GM12865 (cell line): ENCODE data around the gene FUT7.

Source experiments
- DNase-seq: peaks from one replicate; pipeline ENCODE4 v3.0.0; 2010; ENCODE audit warnings: low read depth
- H3K4me3 ChIP-seq: 2 replicates; pipeline ENCODE4 v1.5.1; 2011; ENCODE audit warnings: mild to moderate bottlenecking, low read depth, low read length, control low read depth
- CTCF ChIP-seq: IDR thresholded peaks from 2 replicates; pipeline ENCODE4 v1.5.1; 2011; ENCODE audit warnings: low read length, control low read depth, low read depth, inconsistent platforms; ENCODE audit not compliant: insufficient read depth; ENCODE audit errors: missing control alignments

Gene FUT7

DNA sequence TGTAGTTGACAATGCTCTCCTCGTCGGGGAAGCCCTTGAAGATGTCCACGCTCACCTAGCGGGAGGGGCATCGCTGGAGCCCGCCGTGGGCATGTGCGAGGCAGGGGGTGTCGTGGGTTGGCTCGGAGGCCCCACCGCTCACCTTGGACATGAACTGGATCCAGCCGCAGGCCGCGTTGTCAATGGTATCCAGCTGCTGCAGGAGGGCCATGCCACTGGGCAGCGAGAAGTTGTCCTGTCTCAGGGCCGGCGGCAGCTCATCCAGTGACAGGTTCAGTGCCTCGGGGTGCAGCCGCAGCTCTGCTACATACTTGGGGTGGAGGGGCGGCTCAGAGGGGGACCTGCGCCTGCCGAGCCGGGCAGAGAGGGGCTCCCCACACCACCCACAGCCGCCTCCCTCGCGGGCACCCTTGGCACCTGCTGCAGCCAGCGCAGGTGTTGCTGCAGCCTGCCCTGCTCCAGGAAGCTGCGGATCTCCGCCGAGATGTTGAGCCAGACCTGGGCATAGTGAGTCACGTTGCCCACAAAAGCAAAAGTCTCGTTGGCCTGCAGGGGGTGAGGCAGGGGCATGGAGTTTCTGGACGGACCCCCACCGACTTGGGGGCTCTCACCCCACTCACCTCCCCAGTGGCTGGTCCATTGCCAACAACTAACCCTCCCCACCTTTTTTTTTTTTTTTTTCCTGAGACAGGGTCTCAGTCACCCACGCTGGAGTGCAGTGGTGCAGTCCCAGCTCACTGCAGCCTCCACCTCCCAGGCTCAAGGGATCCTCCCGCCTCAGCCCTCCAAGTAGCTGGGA is 12.9 kb downstream of the FUT7 start:
- no peak for DNase-seq
- no peak for TF ChIP-seq CTCF

DNA sequence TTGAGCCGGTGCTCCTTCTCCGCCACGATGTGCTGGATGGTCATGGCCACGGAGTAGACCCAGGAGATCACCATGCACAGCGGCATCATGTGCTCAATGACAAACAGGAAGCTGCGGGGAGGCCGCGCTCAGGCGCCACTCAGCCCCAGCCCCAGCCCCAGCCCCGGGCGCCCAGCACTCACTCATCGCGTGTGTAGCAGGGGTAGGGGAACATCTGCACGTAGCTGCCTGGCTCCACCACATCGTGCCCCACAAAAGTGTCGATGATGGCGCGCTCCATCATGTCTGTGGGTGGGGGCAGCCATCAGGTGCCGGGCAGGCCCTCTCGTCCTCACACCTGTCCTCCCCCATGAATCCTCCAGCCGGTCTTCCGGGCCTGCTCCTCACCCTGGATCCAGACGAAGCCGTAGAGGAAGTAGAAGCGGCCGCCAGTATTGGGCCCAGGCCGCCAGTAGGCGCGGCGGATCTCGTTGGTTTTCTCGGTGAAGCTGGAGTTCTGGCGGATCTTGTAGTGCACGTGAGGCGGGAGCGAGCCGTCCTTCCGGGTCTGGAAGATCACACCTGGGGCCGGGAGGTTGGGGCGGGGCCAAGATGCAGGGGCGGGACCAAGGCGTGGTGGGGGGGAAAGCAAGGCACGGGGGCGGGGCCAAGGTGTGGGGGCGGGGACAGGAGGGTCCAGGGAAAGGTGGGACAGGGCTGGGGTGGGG is 13.9 kb downstream of the FUT7 start:
- DNase-seq: no peak
- TF ChIP-seq CTCF: no peak
- no peak overlapping the region for H3K4me3 ChIP-seq

More for the DNA sequence above, 12.9 kb downstream of the FUT7 start:
- H3K4me3 ChIP-seq: no peak overlapping the region

DNA sequence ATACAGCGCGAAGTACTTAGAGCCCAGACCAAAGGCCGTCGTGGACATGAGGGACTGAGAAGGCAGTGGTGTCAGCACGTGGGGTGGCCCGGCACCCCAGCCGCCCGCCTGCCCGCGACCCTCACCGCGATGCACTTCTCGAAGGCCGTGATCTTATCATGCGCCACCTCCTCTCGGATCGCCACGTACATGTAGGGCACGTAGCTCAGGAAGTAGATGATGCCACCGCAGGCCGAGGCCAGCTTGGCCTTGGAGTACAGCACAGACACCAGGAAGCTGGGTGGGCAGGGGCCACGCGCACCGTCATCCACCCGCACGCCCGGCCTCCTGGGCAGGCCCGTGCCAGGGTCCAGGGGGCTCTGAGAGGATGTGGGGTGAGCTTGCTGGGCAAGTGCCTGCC is 14.8 kb downstream of the FUT7 start:
- no peak for DNase-seq
- no peak for TF ChIP-seq CTCF
- H3K4me3 ChIP-seq: no peak overlapping the region

GRCh38 chr9:137016436-137016835 is 15.5 kb downstream of the FUT7 start:
- no peak overlapping the region for H3K4me3 ChIP-seq
- no peak for TF ChIP-seq CTCF
- no peak for DNase-seq

GRCh38 chr9:137015976-137016375 is 15.9 kb downstream of the FUT7 start:
- DNase-seq: no peak
- no peak for TF ChIP-seq CTCF
- H3K4me3 ChIP-seq: no peak overlapping the region

- DNase-seq: no peak
- no peak overlapping the region for H3K4me3 ChIP-seq
- no peak for TF ChIP-seq CTCF
Measured at GRCh38 chr9:137015540-137015930, 16.4 kb downstream of the FUT7 start.
